ENCODE measurements around the gene FCHO1. TPM values are rescaled to one million over a fixed set of nuclear protein-coding genes. Genes with fewer than 3 reads are reported as not detected.

The FCHO1 gene
- total and polyA plus RNA-seq, 7 experiments from 2014 or later, result 14.7 to 107 (median 79.3) TPM

- ChIA-PET CTCF (interaction anchor here (1.0 kb wide), 1 partner anchor 8 kb away, joined by 3 read pairs; no protein-coding TSS in a partner anchor), POLR2A (interaction anchor here (0.5 kb wide), 1 partner anchor 407 kb away, joined by 3 read pairs; no protein-coding TSS in a partner anchor)
- H3K9me3 Mint-ChIP-seq, result no peaks in the 10 kb centered on the region
- H3K4me3 ChIP-seq (ENCODE audit: low read length), result no peak overlapping the region
- peak overlapping the region in 1 of 10 donors; percentile 35 for H3K4me3 Mint-ChIP-seq
- H3K4me1 Mint-ChIP-seq, result peaks cover 23 to 61% (median 42%) of the 10 kb centered on the region in 7 donors
- no peak for DNase-seq
- peak overlapping the region; percentile 34 for H3K27ac ChIP-seq (ENCODE audit: low read depth, low read length)
- intact Hi-C loops (cut with micrococcal nuclease), result no loop called here
- ATAC-seq, result no peak
- H3K36me3 ChIP-seq (ENCODE audit: control insufficient read depth in 2 of 3, insufficient read depth in 3 of 3, low read length in 3 of 3), result peaks cover 0 to 46% (median 14%) of the 10 kb centered on the region in 3 experiments
- H3K9me3 ChIP-seq (ENCODE audit: control insufficient read depth in 2 of 3, low read length in 3 of 3), result no peaks in the 10 kb centered on the region
- H3K36me3 Mint-ChIP-seq, result peaks cover 0 to 43% (median 12%) of the 10 kb centered on the region in 5 donors
- peak overlapping the region; percentile 12 to 94 (median 75) for H3K27ac Mint-ChIP-seq
- no peaks in the 10 kb centered on the region for H3K27me3 ChIP-seq (ENCODE audit: control insufficient read depth in 2 of 2, insufficient read depth in 2 of 2, low read length in 2 of 2)
- H3K27me3 Mint-ChIP-seq, result no peaks in the 10 kb centered on the region
- peaks cover 10 to 26% of the 10 kb centered on the region in 2 donors for H3K4me1 ChIP-seq (ENCODE audit: control insufficient read depth in 2 of 2, insufficient read depth in 2 of 2, low read length in 2 of 2)
Observed at GRCh38 chr19:17755443-17755890, 4.2 kb downstream of the FCHO1 start.

- Mint-ChIP-seq H3K9me3 (no peaks in the 10 kb centered on the region), H3K27ac (peak overlapping the region in 5 of 9 donors; percentile 62 to 94 (median 73)), H3K36me3 (peaks cover 0 to 45% (median 14%) of the 10 kb centered on the region in 5 donors), H3K4me1 (peaks cover 20 to 55% (median 40%) of the 10 kb centered on the region in 7 donors), H3K27me3 (no peaks in the 10 kb centered on the region), H3K4me3 (peak overlapping the region in 1 of 10 donors; percentile 35)
- CTCF ChIA-PET, result interaction anchor here (1.7 kb wide), 1 partner anchor 11 kb away, joined by 4 read pairs; no protein-coding TSS in a partner anchor
- H3K4me1 ChIP-seq (ENCODE audit: control insufficient read depth in 2 of 2, insufficient read depth in 2 of 2, low read length in 2 of 2), result peaks cover 10 to 19% of the 10 kb centered on the region in 2 donors
- no peak for DNase-seq
- no peaks in the 10 kb centered on the region for H3K9me3 ChIP-seq (ENCODE audit: control insufficient read depth in 2 of 3, low read length in 3 of 3)
- no peak for ATAC-seq
- intact Hi-C loops (cut with micrococcal nuclease), result no loop called here
- peaks cover 0 to 51% (median 14%) of the 10 kb centered on the region in 3 experiments for H3K36me3 ChIP-seq (ENCODE audit: control insufficient read depth in 2 of 3, insufficient read depth in 3 of 3, low read length in 3 of 3)
- no peaks in the 10 kb centered on the region for H3K27me3 ChIP-seq (ENCODE audit: control insufficient read depth in 2 of 2, insufficient read depth in 2 of 2, low read length in 2 of 2)
- H3K4me3 ChIP-seq (ENCODE audit: low read length), result no peak overlapping the region
- POLR2A ChIA-PET, result no interaction called here
- peak overlapping the region; percentile 34 for H3K27ac ChIP-seq (ENCODE audit: low read depth, low read length)
Observed at GRCh38 chr19:17755977-17756670, 4.8 kb downstream of the FCHO1 start.

- Mint-ChIP-seq H3K27ac (peak overlapping the region in 1 of 9 donors; percentile 94), H3K4me1 (peaks cover 11 to 45% (median 31%) of the 10 kb centered on the region in 7 donors), H3K36me3 (peaks cover 0 to 42% (median 19%) of the 10 kb centered on the region in 5 donors), H3K9me3 (no peaks in the 10 kb centered on the region), H3K27me3 (no peaks in the 10 kb centered on the region), H3K4me3 (no peak overlapping the region)
- Histone ChIP-seq H3K27ac (ENCODE audit: low read depth, low read length) (no peak overlapping the region), H3K4me3 (ENCODE audit: low read length) (no peak overlapping the region), H3K4me1 (ENCODE audit: control insufficient read depth in 2 of 2, insufficient read depth in 2 of 2, low read length in 2 of 2) (peaks cover 4 to 19% of the 10 kb centered on the region in 2 donors), H3K36me3 (ENCODE audit: control insufficient read depth in 2 of 3, insufficient read depth in 3 of 3, low read length in 3 of 3) (peaks cover 0 to 56% (median 14%) of the 10 kb centered on the region in 3 experiments), H3K9me3 (ENCODE audit: control insufficient read depth in 2 of 3, low read length in 3 of 3) (no peaks in the 10 kb centered on the region), H3K27me3 (ENCODE audit: control insufficient read depth in 2 of 2, insufficient read depth in 2 of 2, low read length in 2 of 2) (no peaks in the 10 kb centered on the region)
- ATAC-seq, result no peak
- intact Hi-C loops (cut with micrococcal nuclease), result no loop called here
- CTCF ChIA-PET, result interaction anchor here (1.7 kb wide), 1 partner anchor 10 kb away, joined by 4 read pairs; no protein-coding TSS in a partner anchor
- POLR2A ChIA-PET, result no interaction called here
- DNase-seq, result no peak
Observed at GRCh38 chr19:17757125-17757524, 5.8 kb downstream of the FCHO1 start.

- peaks cover 0 to 49% (median 21%) of the 10 kb centered on the region in 5 donors for H3K36me3 Mint-ChIP-seq
- intact Hi-C loops (cut with micrococcal nuclease), result no loop called here
- POLR2A ChIA-PET, result interaction anchor here (0.6 to 1.0 kb wide), 2 partner anchors 8 to 228 kb away, joined by 3 read pairs; no protein-coding TSS in a partner anchor
Observed at GRCh38 chr19:17758515-17758914, 7.2 kb downstream of the FCHO1 start.

GRCh38 chr19:17761148-17761547, 9.9 kb downstream of the FCHO1 start:
- Histone ChIP-seq H3K27ac (ENCODE audit: low read depth, low read length) (no peak overlapping the region), H3K4me3 (ENCODE audit: low read length) (no peak overlapping the region), H3K9me3 (ENCODE audit: control insufficient read depth in 2 of 3, low read length in 3 of 3) (no peaks in the 10 kb centered on the region), H3K4me1 (ENCODE audit: control insufficient read depth in 2 of 2, insufficient read depth in 2 of 2, low read length in 2 of 2) (no peaks in the 10 kb centered on the region), H3K27me3 (ENCODE audit: control insufficient read depth in 2 of 2, insufficient read depth in 2 of 2, low read length in 2 of 2) (no peaks in the 10 kb centered on the region), H3K36me3 (ENCODE audit: control insufficient read depth in 2 of 3, insufficient read depth in 3 of 3, low read length in 3 of 3) (peaks cover 5 to 66% (median 6%) of the 10 kb centered on the region in 3 experiments)
- ChIA-PET POLR2A (interaction anchor here (1.1 kb wide), 1 partner anchor 115 kb away, joined by 3 read pairs; no protein-coding TSS in a partner anchor), CTCF (interaction anchor here (0.7 kb wide), 1 partner anchor 119 kb away, joined by 4 read pairs; no protein-coding TSS in a partner anchor)
- intact Hi-C loops (cut with micrococcal nuclease), result no loop called here
- Mint-ChIP-seq H3K4me1 (peaks cover 0 to 23% (median 16%) of the 10 kb centered on the region in 7 donors), H3K36me3 (peaks cover 0 to 48% (median 19%) of the 10 kb centered on the region in 5 donors), H3K27ac (peak overlapping the region in 1 of 9 donors; percentile 32), H3K9me3 (no peaks in the 10 kb centered on the region), H3K4me3 (no peak overlapping the region), H3K27me3 (no peaks in the 10 kb centered on the region)
- DNase-seq (no peak), ATAC-seq (no peak)

More at GRCh38 chr19:17758515-17758914, 7.2 kb downstream of the FCHO1 start:
- no peak overlapping the region for H3K4me3 Mint-ChIP-seq
- H3K27ac Mint-ChIP-seq, result peak overlapping the region in 4 of 9 donors; percentile 8 to 58 (median 41)
- no peaks in the 10 kb centered on the region for H3K27me3 Mint-ChIP-seq
- Histone ChIP-seq H3K27me3 (ENCODE audit: control insufficient read depth in 2 of 2, insufficient read depth in 2 of 2, low read length in 2 of 2) (no peaks in the 10 kb centered on the region), H3K27ac (ENCODE audit: low read depth, low read length) (no peak overlapping the region), H3K36me3 (ENCODE audit: control insufficient read depth in 2 of 3, insufficient read depth in 3 of 3, low read length in 3 of 3) (peaks cover 5 to 67% (median 15%) of the 10 kb centered on the region in 3 experiments), H3K4me3 (ENCODE audit: low read length) (no peak overlapping the region), H3K4me1 (ENCODE audit: control insufficient read depth in 2 of 2, insufficient read depth in 2 of 2, low read length in 2 of 2) (peaks cover 0 to 19% of the 10 kb centered on the region in 2 donors), H3K9me3 (ENCODE audit: control insufficient read depth in 2 of 3, low read length in 3 of 3) (no peaks in the 10 kb centered on the region)
- DNase-seq (no peak), ATAC-seq (no peak)
- H3K9me3 Mint-ChIP-seq, result no peaks in the 10 kb centered on the region
- H3K4me1 Mint-ChIP-seq, result peaks cover 11 to 45% (median 33%) of the 10 kb centered on the region in 7 donors
- CTCF ChIA-PET, result no interaction called here

GRCh38 chr19:17762505-17763229, 11.4 kb downstream of the FCHO1 start:
- H3K4me3 Mint-ChIP-seq, result no peak overlapping the region
- no peaks in the 10 kb centered on the region for H3K27me3 ChIP-seq (ENCODE audit: control insufficient read depth in 2 of 2, insufficient read depth in 2 of 2, low read length in 2 of 2)
- CTCF ChIA-PET, result interaction anchor here (1.3 kb wide), 1 partner anchor 8 kb away, joined by 3 read pairs; no protein-coding TSS in a partner anchor
- POLR2A ChIA-PET, result interaction anchor here (0.9 kb wide), 1 partner anchor 15 kb away, joined by 3 read pairs; no protein-coding TSS in a partner anchor
- no peak for DNase-seq
- H3K9me3 ChIP-seq (ENCODE audit: control insufficient read depth in 2 of 3, low read length in 3 of 3), result no peaks in the 10 kb centered on the region
- peaks cover 0 to 48% (median 19%) of the 10 kb centered on the region in 5 donors for H3K36me3 Mint-ChIP-seq
- H3K4me1 ChIP-seq (ENCODE audit: control insufficient read depth in 2 of 2, insufficient read depth in 2 of 2, low read length in 2 of 2), result no peaks in the 10 kb centered on the region
- no peaks in the 10 kb centered on the region for H3K9me3 Mint-ChIP-seq
- H3K36me3 ChIP-seq (ENCODE audit: control insufficient read depth in 2 of 3, insufficient read depth in 3 of 3, low read length in 3 of 3), result peaks cover 5 to 68% (median 10%) of the 10 kb centered on the region in 3 experiments
- peak; percentile 42 for ATAC-seq
- peak overlapping the region in 1 of 9 donors; percentile 10 for H3K27ac Mint-ChIP-seq
- no peaks in the 10 kb centered on the region for H3K27me3 Mint-ChIP-seq
- intact Hi-C loops (cut with micrococcal nuclease), result no loop called here
- H3K4me1 Mint-ChIP-seq, result peaks cover 0 to 22% (median 13%) of the 10 kb centered on the region in 7 donors
- H3K4me3 ChIP-seq (ENCODE audit: low read length), result no peak overlapping the region
- no peak overlapping the region for H3K27ac ChIP-seq (ENCODE audit: low read depth, low read length)

All from naive thymus-derived CD4-positive, alpha-beta T cell (primary cell).